ENCODE data around the gene ZSWIM9. TPM values are rescaled to one million over a fixed set of nuclear protein-coding genes. Genes with fewer than 3 reads are reported as not detected.

Gene ZSWIM9
- polyA plus RNA-seq, 1 of the 3 experiments (the other 2 are of a cell fraction): 2.2 TPM

GRCh38 chr19:48121066-48121465 is 49.4 kb upstream of the ZSWIM9 start:
- H3F3A ChIP-seq (replicated peaks; ENCODE audit: insufficient read depth): no peaks in the 10 kb centered on the region
- no peaks in the 10 kb centered on the region for H3K27me3 ChIP-seq (ENCODE audit: insufficient read depth)
- H3K4me1 ChIP-seq (ENCODE audit: control insufficient read depth in 1 of 2, insufficient read depth in 2 of 2, low read depth in 1 of 2, low read length in 1 of 2): no peaks in the 10 kb centered on the region; a peak in 1 of 4 replicates
- POLR2A ChIA-PET: no interaction called here
- no peaks in the 10 kb centered on the region for H3K79me2 ChIP-seq (ENCODE audit: insufficient read depth)
- no peak overlapping the region for H3K27ac ChIP-seq (ENCODE audit: low read depth in 2 of 2, low read length in 1 of 2)
- H3K4me3 ChIP-seq (ENCODE audit: low read depth in 2 of 2, low read length in 1 of 2): no peak overlapping the region
- 91% methylated on average over 14 of the region's 14 CpGs for WGBS (ENCODE audit: low lambda C conversion rate)
- H3K4me2 ChIP-seq: no peak overlapping the region
- no peaks in the 10 kb centered on the region for H3K9me2 ChIP-seq
- peaks cover 3 to 13% of the 10 kb centered on the region in 2 experiments for H3K36me3 ChIP-seq (replicated peaks in 1 of 2; ENCODE audit: control insufficient read depth in 1 of 2, insufficient read depth in 2 of 2, low read length in 1 of 2)
- no peak for DNase-seq
- H2AFZ ChIP-seq (ENCODE audit: low read depth): no peak overlapping the region
- CTCF ChIA-PET: interaction anchor here (0.7 to 1.6 kb wide), 2 partner anchors 18 to 158 kb away, joined by 3 to 4 read pairs; no protein-coding TSS in a partner anchor
- no peaks in the 10 kb centered on the region for H4K20me1 ChIP-seq (ENCODE audit: insufficient read depth)
- TF ChIP-seq SIN3A (IDR thresholded peaks at IDR 0.05; ENCODE audit: borderline replicate concordance, low read depth, low read length) (no peak), ZBTB33 (IDR thresholded peaks at IDR 0.05; ENCODE audit: borderline replicate concordance, low read depth) (no peak), RFX5 (IDR thresholded peaks at IDR 0.05; ENCODE audit: low read length) (no peak), EZH2phosphoT487 (IDR thresholded peaks at IDR 0.05; ENCODE audit: borderline replicate concordance, low read depth) (no peak), TAF1 (IDR thresholded peaks at IDR 0.05; ENCODE audit: borderline replicate concordance, low read depth, low read length) (no peak), RCOR1 (IDR thresholded peaks at IDR 0.05; ENCODE audit: low read length) (no peak), JUND (IDR thresholded peaks at IDR 0.05) (no peak), TEAD4 (IDR thresholded peaks at IDR 0.05; ENCODE audit: borderline replicate concordance, insufficient read depth) (no peak), RAD21 (IDR thresholded peaks at IDR 0.05; ENCODE audit: low read length) (no peak), POLR2AphosphoS5 (IDR thresholded peaks at IDR 0.05; ENCODE audit: low read depth, low read length) (no peak), SMC3 (IDR thresholded peaks at IDR 0.05; ENCODE audit: low read depth, low read length) (no peak), CTCF (IDR thresholded peaks at IDR 0.05) (no peak), RXRA (IDR thresholded peaks at IDR 0.05; ENCODE audit: borderline replicate concordance, low read depth) (no peak), IRF3 (IDR thresholded peaks at IDR 0.05; ENCODE audit: low read depth, low read length) (no peak), MAX (IDR thresholded peaks at IDR 0.05; ENCODE audit: low read depth) (no peak), FOXM1 (IDR thresholded peaks at IDR 0.05; ENCODE audit: low read depth) (no peak), NRF1 (IDR thresholded peaks at IDR 0.05; ENCODE audit: low read depth, low read length) (no peak), GATA2 (CRISPR knock-in tag; IDR thresholded peaks at IDR 0.05) (no peak), YY1 (IDR thresholded peaks at IDR 0.05; ENCODE audit: low read depth) (no peak)
- H3K9me3 ChIP-seq: no peaks in the 10 kb centered on the region
- H3K9ac ChIP-seq: no peak overlapping the region

Measured in SK-N-SH (cell line).